ENCODE measurements around the gene CT47A1. TPM values are rescaled to one million over a fixed set of nuclear protein-coding genes. Genes with fewer than 3 reads are reported as not detected.
"Not testable (repeated sequence)": the region's sequence is repeated elsewhere in the genome, so short reads cannot be mapped to it uniquely, and the experiment has no call there.

The CT47A1 gene
- not detected for total RNA-seq
- long read RNA-seq, result 0 reads

- not testable (repeated sequence) for DNase-seq (ENCODE audit: low spot score)
Observed at GRCh38 chrX:120985660-120986059, at the start of gene CT47A1. Gene CT47A1, minus strand, starts transcription at chrX:120985760. Its CDS starts 231 bp downstream, at chrX:120985529.

- DNase-seq (ENCODE audit: low spot score), result no peak
Observed at GRCh38 chrX:121032531-121032930, 47.0 kb upstream of the CT47A1 start.

GRCh38 chrX:121030083-121030482 lies 44.5 kb upstream of the CT47A1 start:
- no peak for DNase-seq (ENCODE audit: low spot score)

GRCh38 chrX:121028419-121028818 lies 42.9 kb upstream of the CT47A1 start:
- DNase-seq (ENCODE audit: low spot score), result no peak

GRCh38 chrX:121014826-121015225 lies 29.3 kb upstream of the CT47A1 start:
- no peak for DNase-seq (ENCODE audit: low spot score)

GRCh38 chrX:121013897-121014455 lies 28.4 kb upstream of the CT47A1 start:
- DNase-seq (ENCODE audit: low spot score), result no peak

- DNase-seq (ENCODE audit: low spot score), result no peak
Observed at GRCh38 chrX:121011254-121011653, 25.7 kb upstream of the CT47A1 start.

- DNase-seq (ENCODE audit: low spot score), result no peak
Observed at GRCh38 chrX:121010218-121010617, 24.7 kb upstream of the CT47A1 start.

- no peak for DNase-seq (ENCODE audit: low spot score)
Observed at GRCh38 chrX:121009764-121010163, 24.2 kb upstream of the CT47A1 start.

- no peak for DNase-seq (ENCODE audit: low spot score)
Observed at GRCh38 chrX:121008920-121009319, 23.4 kb upstream of the CT47A1 start.

- no peak for DNase-seq (ENCODE audit: low spot score)
Observed at GRCh38 chrX:121000589-121000988, 15.0 kb upstream of the CT47A1 start.

- no peak for DNase-seq (ENCODE audit: low spot score)
Observed at GRCh38 chrX:120999413-120999812, 13.9 kb upstream of the CT47A1 start.

GRCh38 chrX:120956500-120956899 lies 29.1 kb downstream of the CT47A1 start, which contains the start of gene CT47A7:
Gene CT47A7, minus strand, starts transcription at chrX:120956600. Its CDS starts 255 bp downstream, at chrX:120956345.
- DNase-seq (ENCODE audit: low spot score), result not testable (repeated sequence)

Other genes starting within 250 kb of the CT47A1 start
- gene CT47B1, start 109.9 kb downstream of the CT47A1 start, total RNA-seq, result not detected
- gene CT47A11, start 48.6 kb downstream of the CT47A1 start, total RNA-seq, result not detected
- not detected for gene CT47A10, start 43.7 kb downstream of the CT47A1 start, total RNA-seq
- gene CT47A9, start 38.9 kb downstream of the CT47A1 start, total RNA-seq, result not detected
- gene CT47A8, start 34.0 kb downstream of the CT47A1 start, total RNA-seq, result not detected
- not detected for gene CT47A7, start 29.2 kb downstream of the CT47A1 start, total RNA-seq
- gene CT47A6, start 24.3 kb downstream of the CT47A1 start, total RNA-seq, result not detected
- not detected for gene CT47A5, start 19.4 kb downstream of the CT47A1 start, total RNA-seq
- gene CT47A4, start 14.6 kb downstream of the CT47A1 start, total RNA-seq, result not detected
- not detected for gene CT47A3, start 9.7 kb downstream of the CT47A1 start, total RNA-seq
- gene CT47A2, start 4.8 kb downstream of the CT47A1 start, total RNA-seq, result not detected
- gene GLUD2, start 61.9 kb upstream of the CT47A1 start, total RNA-seq, result 5.6 TPM

Data from mesenteric fat pad (tissue), 1 donor.